MM.1S (cell line): ENCODE results near the gene C2CD4C.

ENCODE experiments used
- DNase-seq: peaks from one replicate; pipeline ENCODE4 v3.0.0-alpha.2; 2015
- H2AFZ ChIP-seq: fragments of 300-600 bp; sonication (generic); 2 replicates; pipeline ENCODE4 v1.6.0; 2016; ENCODE audit warnings: antibody characterized with exemption, low read length
- H3F3A ChIP-seq: fragments of 300-600 bp; sonication (generic); 2 replicates; pipeline ENCODE4 v1.6.1; 2016; ENCODE audit warnings: mild to moderate bottlenecking, antibody characterized with exemption, low read length, moderate library complexity, mixed read lengths; ENCODE audit not compliant: insufficient read depth
- H3K27ac ChIP-seq: fragments of 300-600 bp; sonication (generic); 2 replicates; pipeline ENCODE4 v1.5.1; 2016; ENCODE audit warnings: mild to moderate bottlenecking, low read length
- H3K27me3 ChIP-seq: fragments of 300-600 bp; sonication (generic); replicated peaks from 2 replicates; pipeline ENCODE4 v1.6.0; 2016; ENCODE audit warnings: low read length; ENCODE audit not compliant: insufficient read depth
- H3K36me3 ChIP-seq: fragments of 300-600 bp; sonication (generic); replicated peaks from 2 replicates; pipeline ENCODE4 v1.6.1; 2016; ENCODE audit warnings: mild to moderate bottlenecking, low read length, mixed read lengths; ENCODE audit not compliant: insufficient read depth
- H3K4me1 ChIP-seq: fragments of 300-600 bp; sonication (generic); 2 replicates; pipeline ENCODE4 v1.6.1; 2016; ENCODE audit warnings: low read length, mixed read lengths
- H3K4me2 ChIP-seq: fragments of 300-600 bp; sonication (generic); 2 replicates; pipeline ENCODE4 v1.6.0; 2016; ENCODE audit warnings: low read depth, low read length
- H3K4me3 ChIP-seq: fragments of 300-600 bp; sonication (generic); 2 replicates; pipeline ENCODE4 v1.5.1; 2016; ENCODE audit warnings: low read length, mixed read lengths
- H3K79me2 ChIP-seq: fragments of 300-600 bp; sonication (generic); 2 replicates; pipeline ENCODE4 v1.6.1; 2016; ENCODE audit warnings: mixed run types, low read length, mixed read lengths
- H3K9ac ChIP-seq: fragments of 300-600 bp; sonication (generic); 2 replicates; pipeline ENCODE4 v1.6.1; 2016; ENCODE audit warnings: low read length, mixed read lengths
- H3K9me2 ChIP-seq: fragments of 300-600 bp; sonication (generic); replicated peaks from 2 replicates; pipeline ENCODE4 v1.6.1; 2016; ENCODE audit warnings: mild to moderate bottlenecking, low read length, mixed read lengths; ENCODE audit not compliant: insufficient read depth
- H3K9me3 ChIP-seq: fragments of 300-600 bp; sonication (generic); replicated peaks from 2 replicates; pipeline ENCODE4 v1.6.1; 2016; ENCODE audit warnings: mild to moderate bottlenecking, low read length, mixed read lengths; ENCODE audit not compliant: insufficient read depth
- H4K20me1 ChIP-seq: fragments of 300-600 bp; sonication (generic); 2 replicates; pipeline ENCODE4 v1.6.1; 2016; ENCODE audit warnings: mild to moderate bottlenecking, low read length, moderate library complexity, mixed read lengths; ENCODE audit not compliant: insufficient read depth
- EZH2 ChIP-seq: fragments of 300-600 bp; sonication (generic); optimal IDR thresholded peaks from 2 replicates; pipeline ENCODE3; 2017; ENCODE audit warnings: low read depth, mild to moderate bottlenecking, antibody characterized with exemption, low read length, mixed read lengths
- EZH2phosphoT487 ChIP-seq: fragments of 300-600 bp; sonication (generic); IDR thresholded peaks from 2 replicates; pipeline ENCODE4 v1.6.1; 2018; ENCODE audit warnings: antibody characterized with exemption, low read length
- TF ChIP-seq, protein P1 (sequence below): fragments of 300-600 bp; sonication (generic); IDR thresholded peaks from 2 replicates; pipeline ENCODE4 v1.5.1; 2016; ENCODE audit warnings: antibody characterized with exemption, low read length, mixed read lengths

Gene C2CD4C

GRCh38 chr19:409516-410242, 732 bp upstream of the C2CD4C start:
- no peak overlapping the region for H3K9ac ChIP-seq
- no peak overlapping the region for H3K4me2 ChIP-seq
- H3K79me2 ChIP-seq = no peaks in the 10 kb centered on the region
- no peak for TF ChIP-seq EZH2
- TF ChIP-seq EZH2phosphoT487 = no peak
- TF ChIP-seq, protein P1, sequence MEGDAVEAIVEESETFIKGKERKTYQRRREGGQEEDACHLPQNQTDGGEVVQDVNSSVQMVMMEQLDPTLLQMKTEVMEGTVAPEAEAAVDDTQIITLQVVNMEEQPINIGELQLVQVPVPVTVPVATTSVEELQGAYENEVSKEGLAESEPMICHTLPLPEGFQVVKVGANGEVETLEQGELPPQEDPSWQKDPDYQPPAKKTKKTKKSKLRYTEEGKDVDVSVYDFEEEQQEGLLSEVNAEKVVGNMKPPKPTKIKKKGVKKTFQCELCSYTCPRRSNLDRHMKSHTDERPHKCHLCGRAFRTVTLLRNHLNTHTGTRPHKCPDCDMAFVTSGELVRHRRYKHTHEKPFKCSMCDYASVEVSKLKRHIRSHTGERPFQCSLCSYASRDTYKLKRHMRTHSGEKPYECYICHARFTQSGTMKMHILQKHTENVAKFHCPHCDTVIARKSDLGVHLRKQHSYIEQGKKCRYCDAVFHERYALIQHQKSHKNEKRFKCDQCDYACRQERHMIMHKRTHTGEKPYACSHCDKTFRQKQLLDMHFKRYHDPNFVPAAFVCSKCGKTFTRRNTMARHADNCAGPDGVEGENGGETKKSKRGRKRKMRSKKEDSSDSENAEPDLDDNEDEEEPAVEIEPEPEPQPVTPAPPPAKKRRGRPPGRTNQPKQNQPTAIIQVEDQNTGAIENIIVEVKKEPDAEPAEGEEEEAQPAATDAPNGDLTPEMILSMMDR = no peak
- no peaks in the 10 kb centered on the region for H4K20me1 ChIP-seq
- no peak overlapping the region for H2AFZ ChIP-seq
- no peak for DNase-seq
- H3F3A ChIP-seq = no peaks in the 10 kb centered on the region
- peaks cover 86% of the 10 kb centered on the region for H3K27me3 ChIP-seq
- H3K36me3 ChIP-seq = no peaks in the 10 kb centered on the region
- H3K9me3 ChIP-seq = no peaks in the 10 kb centered on the region
- no peak overlapping the region for H3K27ac ChIP-seq
- H3K4me3 ChIP-seq = no peak overlapping the region
- H3K4me1 ChIP-seq = no peaks in the 10 kb centered on the region
- H3K9me2 ChIP-seq = no peaks in the 10 kb centered on the region

- Histone ChIP-seq H3F3A (no peaks in the 10 kb centered on the region), H3K79me2 (no peaks in the 10 kb centered on the region), H3K4me3 (no peak overlapping the region), H3K27ac (no peak overlapping the region), H3K36me3 (no peaks in the 10 kb centered on the region), H3K9ac (no peak overlapping the region), H4K20me1 (no peaks in the 10 kb centered on the region), H2AFZ (no peak overlapping the region), H3K4me1 (no peaks in the 10 kb centered on the region), H3K9me3 (no peaks in the 10 kb centered on the region), H3K9me2 (no peaks in the 10 kb centered on the region), H3K27me3 (peaks cover 77% of the 10 kb centered on the region), H3K4me2 (no peak overlapping the region)
- TF ChIP-seq, protein P1 = no peak
- TF ChIP-seq EZH2 = no peak
- TF ChIP-seq EZH2phosphoT487 = no peak
- no peak for DNase-seq
These were observed 476 bp downstream of the C2CD4C start for GRCh38 chr19:408441-408901.

GRCh38 chr19:407511-408440, 1.2 kb downstream of the C2CD4C start:
- TF ChIP-seq, protein P1 = no peak
- no peak for TF ChIP-seq EZH2phosphoT487
- TF ChIP-seq EZH2 = no peak
- Histone ChIP-seq H3K9me2 (no peaks in the 10 kb centered on the region), H3K4me1 (no peaks in the 10 kb centered on the region), H4K20me1 (no peaks in the 10 kb centered on the region), H3K9me3 (no peaks in the 10 kb centered on the region), H3F3A (no peaks in the 10 kb centered on the region), H3K4me3 (no peak overlapping the region), H3K4me2 (no peak overlapping the region), H3K27me3 (peaks cover 79% of the 10 kb centered on the region), H3K36me3 (no peaks in the 10 kb centered on the region), H3K79me2 (no peaks in the 10 kb centered on the region), H3K9ac (no peak overlapping the region), H2AFZ (no peak overlapping the region), H3K27ac (no peak overlapping the region)
- no peak for DNase-seq
